SW480 (cell line): ENCODE results near the gene PLXND1.

Experiments
- DNase-seq: peaks from one replicate; pipeline ENCODE4 v3.0.0-alpha.2; 2016; ENCODE audit warnings: low spot score

Gene PLXND1

DNA sequence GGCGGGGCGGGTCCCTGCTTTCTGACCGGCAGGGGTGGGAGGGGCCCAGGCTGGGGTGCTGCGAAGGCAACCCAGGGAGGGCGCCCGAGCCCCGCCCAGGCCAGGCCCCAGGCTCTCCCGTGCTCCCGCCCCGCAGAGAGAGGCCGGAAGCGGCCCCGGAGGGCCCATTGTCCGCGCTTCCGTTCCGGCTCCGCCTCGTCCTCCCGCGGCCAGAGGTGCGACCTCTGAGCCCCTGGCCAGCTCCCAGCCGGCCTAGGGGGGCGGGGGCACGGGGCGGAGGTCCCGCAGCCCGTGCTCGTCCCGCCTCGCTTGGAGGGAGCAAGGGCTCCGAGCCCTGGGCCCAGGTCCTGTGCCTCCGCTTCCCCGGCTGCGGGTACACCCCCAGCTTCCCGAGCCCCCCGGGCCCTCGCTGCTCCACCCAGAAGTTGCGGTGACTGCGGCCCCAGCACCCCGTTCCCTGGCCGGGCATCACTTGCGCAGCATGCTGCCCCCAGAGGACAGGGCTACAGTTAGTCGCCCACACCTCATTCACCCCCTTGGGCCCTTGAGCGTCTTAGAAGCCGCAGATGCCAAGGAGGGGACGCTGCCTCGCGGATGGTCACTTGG, 20.4 kb upstream of the PLXND1 start:
- DNase-seq, result peak; percentile 83

- DNase-seq, result no peak
These were observed 18.8 kb upstream of the PLXND1 start for GRCh38 chr3:129625072-129625874.

DNA sequence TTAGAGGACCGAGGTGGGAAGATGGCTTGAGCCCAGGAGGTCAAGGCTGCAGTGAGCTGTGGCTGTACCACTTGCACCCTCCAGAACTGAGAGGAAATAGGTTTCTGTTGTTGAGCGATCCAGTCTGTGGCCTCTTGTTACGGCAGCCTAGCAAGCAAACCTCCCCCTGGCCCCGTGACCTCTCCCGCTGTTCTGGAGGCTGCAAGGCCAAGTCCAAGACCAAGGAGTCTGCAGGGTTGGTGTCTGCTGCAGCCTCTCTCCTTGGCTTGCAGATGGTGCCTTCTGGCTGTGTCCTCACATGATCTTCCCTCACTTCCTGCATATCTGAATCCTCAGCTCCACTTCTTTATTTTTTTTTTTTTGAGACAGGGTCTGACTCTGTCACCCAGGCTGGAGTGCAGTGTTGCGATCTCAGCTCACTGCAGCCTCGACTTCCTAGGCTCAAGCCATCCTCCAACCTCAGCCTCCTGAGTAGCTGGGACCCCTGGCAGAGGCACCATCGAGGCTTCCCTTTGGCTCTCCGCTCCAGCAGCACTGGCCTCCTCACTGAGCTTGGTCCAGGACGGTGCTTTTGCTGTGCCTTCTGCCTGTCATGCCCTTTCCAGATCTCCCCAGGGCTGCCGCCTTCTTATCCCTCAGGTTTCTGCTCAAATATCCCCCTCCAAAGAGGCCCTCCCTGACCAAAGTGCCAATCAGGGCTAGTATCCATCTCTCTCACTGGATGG, 18.0 kb upstream of the PLXND1 start:
- no peak for DNase-seq

DNA sequence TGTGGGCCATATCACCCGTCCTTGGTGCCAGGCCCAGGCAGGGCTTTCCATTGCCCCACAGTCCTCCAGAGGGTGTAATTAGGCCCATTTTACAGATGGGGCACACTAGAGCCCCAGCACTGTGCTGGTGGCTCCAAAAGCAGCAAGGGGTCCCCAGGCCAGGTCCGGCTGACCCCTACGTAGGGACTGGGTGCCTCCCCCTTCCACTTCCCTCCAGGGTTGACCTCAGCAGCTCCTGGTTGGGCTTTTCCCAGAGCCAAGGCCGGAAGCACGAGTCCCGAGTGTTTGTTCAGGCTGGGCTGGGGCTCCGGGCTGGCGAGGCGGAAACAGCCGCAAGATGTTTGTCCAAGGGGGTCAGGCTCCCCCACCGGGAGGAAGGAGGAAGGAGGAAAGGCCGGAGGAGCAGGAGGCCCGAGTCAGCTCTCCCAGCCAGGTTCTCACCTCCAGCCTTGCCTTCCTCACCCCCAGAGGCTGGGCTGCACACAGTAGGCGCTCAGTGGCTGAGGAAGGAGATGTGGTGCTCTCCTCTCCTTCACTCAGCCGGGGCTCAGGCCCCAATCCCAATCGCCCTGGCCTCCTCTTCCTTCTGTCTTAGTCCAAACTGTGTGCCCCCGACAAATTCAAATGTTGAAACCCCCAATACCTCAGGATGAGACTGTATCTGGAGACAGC, 17.1 kb upstream of the PLXND1 start:
- no peak for DNase-seq

GRCh38 chr3:129622933-129623332, 16.5 kb upstream of the PLXND1 start:
- no peak for DNase-seq

DNA sequence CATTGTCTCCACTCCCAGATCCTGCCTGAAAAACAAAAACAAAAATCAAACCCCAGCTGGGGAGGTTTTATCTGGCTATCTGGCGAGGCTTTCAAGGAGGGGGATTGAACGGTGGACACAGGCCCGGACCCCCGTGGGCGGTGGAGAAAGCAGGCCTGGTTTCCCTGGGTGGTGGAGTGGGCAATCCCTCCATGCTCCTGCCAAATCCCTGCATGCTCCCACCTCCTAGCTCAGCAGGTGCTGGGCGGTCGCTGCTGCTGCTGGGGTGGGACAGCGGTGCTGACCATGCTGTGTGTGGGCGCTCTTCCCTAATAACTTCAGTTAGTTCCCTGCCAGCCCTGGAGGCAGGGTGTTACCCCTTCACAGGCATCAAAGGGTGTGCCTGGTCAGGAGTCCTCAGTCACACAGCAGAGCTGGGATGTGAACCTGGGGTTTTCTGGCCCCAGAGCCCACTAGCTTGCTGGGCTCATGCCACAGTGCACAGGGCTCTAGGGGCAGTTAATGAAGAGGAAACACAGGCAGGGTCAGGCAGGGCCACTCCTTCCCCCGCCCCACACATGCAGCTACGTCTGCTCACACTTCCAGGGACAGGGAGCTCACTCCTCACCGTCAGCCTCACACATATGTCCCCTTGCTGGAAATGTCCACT, 15.9 kb upstream of the PLXND1 start:
- no peak for DNase-seq

GRCh38 chr3:129621626-129622225, 15.2 kb upstream of the PLXND1 start:
- no peak for DNase-seq

DNA sequence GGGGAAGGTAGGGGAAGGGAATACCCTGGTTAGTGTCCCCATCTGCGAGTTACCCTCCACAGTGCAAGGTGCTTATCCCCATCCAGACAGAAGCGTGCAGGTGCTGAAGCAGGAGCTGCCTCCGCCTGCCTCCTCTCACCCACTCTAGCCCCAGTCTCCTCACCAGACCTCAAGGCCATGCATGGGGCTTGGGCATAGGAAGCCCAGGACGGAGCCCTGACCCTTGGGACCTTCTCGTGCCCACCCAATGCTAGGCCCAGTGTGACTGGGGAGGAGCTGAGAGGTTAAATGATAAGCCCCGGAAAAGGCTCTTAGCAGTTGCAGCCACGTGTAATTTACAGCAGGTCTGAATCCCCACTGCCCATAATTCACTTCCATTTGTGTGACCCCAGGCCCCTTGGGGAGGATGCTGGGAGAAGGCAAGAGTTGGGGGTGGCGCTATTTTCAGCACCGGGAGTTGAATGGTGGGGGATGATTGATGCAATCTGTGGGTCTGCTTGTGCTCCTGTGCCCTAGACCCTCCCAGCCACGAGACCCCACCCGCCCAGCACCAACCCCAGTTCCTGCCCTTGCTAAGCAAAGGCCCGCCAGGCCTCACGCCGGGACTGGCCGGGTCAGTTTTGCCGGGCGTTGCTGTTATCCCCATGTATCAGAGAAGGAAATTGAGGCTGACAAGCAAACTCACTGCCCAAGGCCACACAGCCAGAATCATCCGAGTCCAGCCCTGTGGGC, 14.5 kb upstream of the PLXND1 start:
- DNase-seq, result no peak

DNA sequence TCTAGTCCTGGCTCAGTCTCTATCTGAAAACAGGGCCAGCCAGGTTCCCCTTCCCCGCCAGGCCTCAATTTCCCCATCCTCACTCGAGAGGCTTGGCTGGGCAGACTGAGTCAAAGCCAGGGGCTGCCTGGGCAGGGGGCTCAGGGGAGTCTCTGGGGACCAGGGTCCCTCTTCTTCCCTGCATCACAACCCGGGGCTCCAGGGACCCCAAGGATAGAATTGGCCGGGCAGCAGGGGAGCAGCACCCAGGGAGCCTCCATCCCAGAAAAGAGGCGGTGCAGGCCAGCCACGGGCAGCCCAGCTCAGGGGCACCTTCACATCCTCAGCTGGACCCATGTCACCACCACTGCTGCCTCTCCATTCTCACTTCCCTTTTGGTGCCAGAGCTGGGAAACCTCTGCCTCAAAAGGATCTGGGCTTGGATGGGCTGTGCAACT, 13.3 kb upstream of the PLXND1 start:
- DNase-seq, result no peak

- no peak for DNase-seq
These were observed 12.6 kb upstream of the PLXND1 start for GRCh38 chr3:129618901-129619671.

- no peak for DNase-seq
These were observed 11.8 kb upstream of the PLXND1 start for GRCh38 chr3:129618186-129618820.

DNA sequence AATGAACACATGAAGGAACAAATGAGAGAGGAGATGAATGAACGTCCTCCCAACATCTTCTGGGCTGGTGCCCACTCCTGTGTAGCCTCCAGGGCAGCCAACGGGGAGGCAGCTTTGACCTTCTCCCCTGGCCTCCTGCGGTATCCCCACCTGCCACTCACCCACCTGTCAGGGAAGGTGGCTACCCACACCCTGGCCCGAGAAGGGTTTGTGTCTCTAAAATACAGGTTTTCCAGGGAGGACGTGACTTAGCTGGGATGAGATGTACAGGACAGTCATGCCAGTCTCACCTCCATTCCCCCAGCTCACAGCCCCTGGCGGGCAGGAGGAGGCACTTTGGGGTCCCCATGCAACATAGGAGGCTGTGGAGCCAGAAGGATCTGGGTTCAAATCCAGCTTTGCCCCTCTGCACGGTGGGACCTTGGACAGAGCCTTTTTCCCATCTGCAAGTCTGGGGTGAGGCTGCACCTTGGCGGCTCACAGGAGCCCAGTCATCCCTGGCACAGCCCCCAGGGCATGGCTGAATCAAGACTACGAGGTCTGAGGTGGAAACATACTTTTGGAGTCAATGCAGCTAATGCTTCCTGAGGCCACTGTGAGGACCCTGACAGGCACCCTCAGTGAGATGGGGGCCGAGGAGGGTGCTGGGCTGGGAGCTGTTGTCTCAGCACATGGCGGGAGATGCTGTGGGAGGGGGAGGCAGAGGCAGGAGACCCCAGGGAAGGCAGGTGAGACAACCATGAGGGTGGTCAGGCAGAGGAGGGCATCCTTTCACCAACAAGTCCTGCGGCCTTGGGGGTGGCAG, 11.1 kb upstream of the PLXND1 start:
- DNase-seq, result no peak

DNA sequence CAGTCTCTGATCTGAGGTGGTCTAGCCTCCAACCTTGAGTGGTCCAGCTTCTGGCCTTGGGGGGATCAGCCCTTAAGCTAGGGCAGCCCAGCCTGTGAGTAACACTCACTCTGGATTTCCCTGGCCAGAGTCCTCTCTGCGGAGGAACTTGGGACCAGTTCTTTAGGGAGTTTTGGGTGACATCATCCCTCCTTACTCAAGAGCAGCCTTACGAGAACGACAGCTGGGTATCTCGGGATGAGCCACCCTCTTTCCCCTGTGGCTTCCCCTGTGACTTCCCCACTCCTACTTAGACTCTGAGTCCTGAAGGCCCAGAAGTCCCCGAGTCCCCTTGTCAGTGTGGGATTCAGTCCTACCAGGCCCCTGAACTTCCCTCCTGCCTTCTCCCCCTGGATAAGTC, 10.2 kb upstream of the PLXND1 start:
- no peak for DNase-seq

DNA sequence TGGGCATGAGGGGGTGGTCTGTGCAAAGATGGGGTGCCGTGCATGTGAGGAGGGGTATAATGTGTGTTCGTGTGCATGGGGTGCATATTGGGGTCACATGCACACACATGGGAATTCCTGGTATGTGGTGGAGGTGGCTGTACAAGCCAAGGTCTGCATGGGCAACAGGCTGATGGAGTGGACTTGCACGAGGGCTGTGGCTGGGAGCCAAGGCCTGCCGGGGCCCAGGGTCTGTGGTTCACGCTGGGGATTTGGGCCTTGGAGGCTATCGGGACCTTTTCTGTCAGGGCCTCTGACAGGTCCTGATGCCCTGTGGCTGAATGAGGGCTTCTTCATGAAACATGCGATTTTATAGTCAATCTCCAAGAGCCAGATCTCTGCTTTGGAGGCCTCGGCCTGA, 9.8 kb upstream of the PLXND1 start:
- DNase-seq, result no peak

GRCh38 chr3:129615751-129616281, 9.3 kb upstream of the PLXND1 start:
- DNase-seq, result no peak

DNA sequence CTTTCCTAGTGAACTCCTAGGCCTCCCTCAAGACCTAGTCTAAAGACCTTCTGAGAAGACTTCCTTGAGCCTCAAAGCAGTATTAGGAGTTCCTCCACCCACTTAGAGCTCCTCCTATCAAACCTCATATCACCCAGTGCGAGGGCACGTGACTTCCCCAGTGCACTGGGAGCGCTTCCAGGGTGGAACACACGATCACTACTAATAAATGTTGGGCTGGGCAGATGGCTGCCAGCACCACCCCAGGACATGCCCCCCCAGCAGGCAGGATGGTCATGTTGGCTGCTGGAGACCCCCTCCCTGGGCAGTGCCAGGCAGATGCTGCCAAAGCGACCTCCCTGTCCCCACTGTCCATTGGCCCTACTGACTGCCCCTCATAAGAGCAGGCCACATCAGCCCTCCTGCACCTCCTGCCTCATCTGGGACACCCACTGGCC, 8.5 kb upstream of the PLXND1 start:
- no peak for DNase-seq

GRCh38 chr3:129614435-129614834, 8.0 kb upstream of the PLXND1 start:
- DNase-seq, result no peak

DNA sequence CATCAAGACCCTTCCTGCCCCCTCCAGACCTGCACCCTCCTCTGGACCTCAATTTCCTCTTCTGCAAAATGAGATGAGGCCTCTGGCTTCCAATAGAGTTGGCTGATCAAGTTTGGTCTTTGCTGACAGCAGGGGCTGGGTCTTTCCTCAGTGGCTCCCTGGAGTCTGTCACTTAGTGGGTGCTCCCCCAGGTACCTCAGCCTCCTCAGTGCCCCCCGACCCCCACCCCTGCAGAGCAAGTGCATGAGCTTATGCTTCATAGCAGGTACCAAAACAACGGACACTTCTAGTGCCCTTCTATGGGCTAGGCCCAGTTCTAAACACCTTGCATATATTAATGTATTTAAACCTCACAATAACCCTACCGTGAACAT, 6.9 kb upstream of the PLXND1 start:
- DNase-seq, result no peak
